Cardiac muscle cell (in vitro differentiated cells and primary cell): ENCODE data around the gene STAG1. TPM values are rescaled to one million over a fixed set of nuclear protein-coding genes. Genes with fewer than 3 reads are reported as not detected.
A peak's percentile ranks its signal among the peaks of the same experiment; 100 is the strongest.
"Not testable (repeated sequence)": the region's sequence is repeated elsewhere in the genome, so short reads cannot be mapped to it uniquely, and the experiment has no call there.

Experiments
- DNase-seq, 2 donors: peaks; one replicate each; pipeline versions ENCODE4 v3.0.0 to v3.0.0-alpha.2; 2010 to 2017; ENCODE audit warnings: low read depth in 1 of 2, low spot score in 1 of 2
- H3K27ac ChIP-seq: fragments of 200-600 bp; sonication (generic); 2 replicates; pipeline ENCODE4 v1.5.1; 2016
- H3K27me3 ChIP-seq: fragments of 200-600 bp; sonication (generic); 2 replicates; pipeline ENCODE4 v1.6.0; 2016; ENCODE audit warnings: control low read depth
- H3K36me3 ChIP-seq: fragments of 200-600 bp; sonication (generic); 2 replicates; pipeline ENCODE4 v1.5.1; 2016; ENCODE audit warnings: control low read depth
- H3K4me1 ChIP-seq: fragments of 200-600 bp; sonication (generic); 2 replicates; pipeline ENCODE4 v1.8.1; 2017; ENCODE audit warnings: low read depth, mild to moderate bottlenecking, mixed run types
- H3K4me3 ChIP-seq: fragments of 200-600 bp; sonication (generic); 2 replicates; pipeline ENCODE4 v1.5.1; 2016; ENCODE audit warnings: mild to moderate bottlenecking
- H3K9me3 ChIP-seq: fragments of 200-600 bp; sonication (generic); 2 replicates; pipeline ENCODE4 v1.5.1; 2017; ENCODE audit warnings: low read depth, mild to moderate bottlenecking, control low read depth
- polyA plus RNA-seq: library from polyadenylated mRNA; unstranded; fragments of >200 nt; fragmentation: Nextera tagmentation; extraction: Ambion mirVana; gene quantifications from 2 replicates; pipeline ENCODE4 v1.2.1, GENCODE V29; 2016
- total RNA-seq: library from RNA; depleted of rRNA; stranded (reverse); fragments of >200 nt; gene quantifications from 2 replicates; pipeline ENCODE4 v1.2.3, GENCODE V29; 2016
- TF ChIP-seq, protein P1 (sequence below): IDR thresholded peaks from 2 replicates; pipeline ENCODE4 v1.5.1; 2012; ENCODE audit warnings: low read depth, mild to moderate bottlenecking, low read length

The STAG1 gene
- total and polyA plus RNA-seq, 2 experiments from 2014 or later, result 12.7 to 18.3 TPM

DNA sequence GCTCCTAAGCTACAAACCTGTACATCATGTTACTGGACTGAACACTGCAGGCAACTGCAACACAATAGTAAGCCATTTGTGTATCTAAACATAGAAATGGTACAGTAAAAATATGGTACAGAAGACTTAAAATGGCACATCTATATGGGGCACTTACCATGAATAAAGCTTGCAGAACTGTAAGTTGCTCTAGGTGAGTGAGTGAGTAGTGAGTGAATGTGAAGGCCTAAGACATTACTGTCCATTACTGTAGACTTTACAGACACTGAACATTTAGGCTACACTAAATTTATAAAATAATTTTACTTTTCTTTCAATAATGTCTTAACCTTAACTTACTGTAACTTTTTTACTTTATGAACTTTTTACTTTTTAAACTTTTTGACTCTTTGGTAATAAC is 76.2 kb downstream of the STAG1 start:
- TF ChIP-seq, protein P1, sequence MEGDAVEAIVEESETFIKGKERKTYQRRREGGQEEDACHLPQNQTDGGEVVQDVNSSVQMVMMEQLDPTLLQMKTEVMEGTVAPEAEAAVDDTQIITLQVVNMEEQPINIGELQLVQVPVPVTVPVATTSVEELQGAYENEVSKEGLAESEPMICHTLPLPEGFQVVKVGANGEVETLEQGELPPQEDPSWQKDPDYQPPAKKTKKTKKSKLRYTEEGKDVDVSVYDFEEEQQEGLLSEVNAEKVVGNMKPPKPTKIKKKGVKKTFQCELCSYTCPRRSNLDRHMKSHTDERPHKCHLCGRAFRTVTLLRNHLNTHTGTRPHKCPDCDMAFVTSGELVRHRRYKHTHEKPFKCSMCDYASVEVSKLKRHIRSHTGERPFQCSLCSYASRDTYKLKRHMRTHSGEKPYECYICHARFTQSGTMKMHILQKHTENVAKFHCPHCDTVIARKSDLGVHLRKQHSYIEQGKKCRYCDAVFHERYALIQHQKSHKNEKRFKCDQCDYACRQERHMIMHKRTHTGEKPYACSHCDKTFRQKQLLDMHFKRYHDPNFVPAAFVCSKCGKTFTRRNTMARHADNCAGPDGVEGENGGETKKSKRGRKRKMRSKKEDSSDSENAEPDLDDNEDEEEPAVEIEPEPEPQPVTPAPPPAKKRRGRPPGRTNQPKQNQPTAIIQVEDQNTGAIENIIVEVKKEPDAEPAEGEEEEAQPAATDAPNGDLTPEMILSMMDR, result no peak
- peaks cover 8% of the 10 kb centered on the region for H3K4me1 ChIP-seq
- H3K27ac ChIP-seq, result no peak overlapping the region
- no peak for DNase-seq
- H3K9me3 ChIP-seq, result no peaks in the 10 kb centered on the region
- no peaks in the 10 kb centered on the region for H3K36me3 ChIP-seq
- no peaks in the 10 kb centered on the region for H3K27me3 ChIP-seq
- no peak overlapping the region for H3K4me3 ChIP-seq

DNA sequence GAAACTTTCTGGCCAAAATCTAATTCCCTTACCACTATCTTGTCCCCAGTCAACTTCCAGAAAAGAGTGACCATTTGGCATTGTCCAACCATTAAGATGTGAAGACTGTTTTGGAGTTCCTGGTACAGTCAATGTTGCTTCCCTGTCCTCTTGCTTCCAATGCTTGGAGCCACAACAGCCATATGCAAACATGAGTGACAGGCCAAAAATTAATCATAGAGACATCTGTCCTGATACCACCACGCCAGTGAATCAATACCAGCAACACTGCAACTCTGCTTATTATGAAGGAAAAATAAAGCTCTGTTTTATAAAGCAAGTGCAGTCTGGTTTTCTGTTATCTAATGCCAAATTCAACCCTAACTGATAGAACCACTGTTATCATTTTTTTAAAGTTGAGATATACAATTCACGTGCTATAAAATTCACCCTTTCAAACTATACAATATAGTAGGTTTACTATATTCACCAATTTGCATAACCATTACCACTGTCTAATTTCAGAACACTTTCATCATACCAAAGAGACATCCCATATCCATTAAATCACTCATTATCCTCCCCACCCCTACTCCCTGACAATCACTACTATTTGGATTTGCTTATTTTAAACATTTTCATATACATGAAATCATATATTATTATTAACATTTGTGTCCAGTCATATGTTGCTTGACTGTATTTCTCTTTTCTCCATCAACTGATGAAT is 76.9 kb downstream of the STAG1 start:
- TF ChIP-seq, protein P1, result no peak
- Histone ChIP-seq H3K4me3 (no peak overlapping the region), H3K9me3 (no peaks in the 10 kb centered on the region), H3K27me3 (no peaks in the 10 kb centered on the region), H3K36me3 (no peaks in the 10 kb centered on the region), H3K4me1 (peaks cover 8% of the 10 kb centered on the region), H3K27ac (no peak overlapping the region)
- DNase-seq, result no peak

DNA sequence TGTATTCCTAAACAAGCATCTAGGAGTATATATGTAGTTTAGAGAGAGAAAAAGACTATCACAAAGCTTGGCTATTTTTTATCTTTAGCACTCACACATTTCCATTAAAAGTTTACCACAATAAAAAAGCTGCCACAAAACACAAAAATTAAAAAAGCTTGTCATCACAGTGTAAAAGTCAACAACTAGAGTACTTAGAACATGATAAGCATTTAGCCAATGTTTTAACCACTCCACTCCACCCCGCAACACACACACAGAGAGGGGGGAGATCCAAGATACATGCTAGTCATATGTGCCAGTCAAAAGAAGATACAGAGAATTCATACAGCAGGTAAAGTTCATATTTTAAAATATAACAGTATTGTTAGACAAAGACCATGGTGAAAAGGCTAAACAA is 79.7 kb downstream of the STAG1 start:
- Histone ChIP-seq H3K27me3 (no peaks in the 10 kb centered on the region), H3K4me3 (no peak overlapping the region), H3K4me1 (peaks cover 8% of the 10 kb centered on the region), H3K9me3 (no peaks in the 10 kb centered on the region), H3K27ac (no peak overlapping the region), H3K36me3 (no peaks in the 10 kb centered on the region)
- no peak for DNase-seq
- TF ChIP-seq, protein P1, result no peak

DNA sequence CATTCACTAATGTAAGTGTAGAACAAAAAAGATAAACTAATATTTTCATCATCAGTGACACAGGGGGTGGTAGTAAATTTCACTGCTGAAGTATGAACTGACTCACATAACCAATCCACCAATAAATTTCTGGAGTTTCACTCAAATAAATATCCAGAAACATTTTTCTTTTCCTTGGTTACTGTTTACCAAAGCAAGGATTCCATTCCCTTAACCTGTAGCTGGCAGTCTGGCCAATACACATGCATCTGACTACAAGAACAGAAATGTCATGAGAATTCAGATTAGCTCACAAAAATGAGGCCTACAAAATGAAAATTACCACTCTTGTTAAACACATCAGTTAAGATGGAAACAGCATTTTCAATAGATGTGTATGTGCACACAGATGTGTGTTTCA is 80.3 kb downstream of the STAG1 start:
- TF ChIP-seq, protein P1, result no peak
- H3K9me3 ChIP-seq, result no peaks in the 10 kb centered on the region
- no peak overlapping the region for H3K4me3 ChIP-seq
- H3K36me3 ChIP-seq, result no peaks in the 10 kb centered on the region
- DNase-seq, result peak in 1 of 2 donors; percentile 6
- no peak overlapping the region for H3K27ac ChIP-seq
- peaks cover 7% of the 10 kb centered on the region for H3K4me1 ChIP-seq
- H3K27me3 ChIP-seq, result no peaks in the 10 kb centered on the region

DNA sequence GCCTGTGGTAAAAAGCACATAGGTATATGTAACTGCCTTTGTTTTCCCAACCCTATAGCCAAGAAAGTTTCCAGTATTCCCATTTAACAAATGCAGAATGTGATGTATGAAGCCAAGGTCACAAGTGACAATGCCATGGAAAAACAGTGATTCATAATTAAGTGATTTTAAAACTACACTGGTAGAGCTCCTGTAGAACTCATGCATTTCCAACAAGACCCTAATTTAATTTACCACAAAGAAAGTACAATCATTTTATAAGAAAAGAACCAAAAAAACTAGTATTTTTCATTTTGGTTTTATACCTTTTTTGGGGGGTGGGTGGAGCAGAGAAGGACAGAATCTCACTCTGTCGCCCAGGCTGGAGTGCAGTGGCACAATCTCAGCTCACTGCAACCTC is 82.0 kb downstream of the STAG1 start:
- H3K9me3 ChIP-seq, result no peaks in the 10 kb centered on the region
- TF ChIP-seq, protein P1, result no peak
- H3K4me1 ChIP-seq, result no peaks in the 10 kb centered on the region
- no peak overlapping the region for H3K27ac ChIP-seq
- no peak for DNase-seq
- no peaks in the 10 kb centered on the region for H3K27me3 ChIP-seq
- no peaks in the 10 kb centered on the region for H3K36me3 ChIP-seq
- H3K4me3 ChIP-seq, result no peak overlapping the region

DNA sequence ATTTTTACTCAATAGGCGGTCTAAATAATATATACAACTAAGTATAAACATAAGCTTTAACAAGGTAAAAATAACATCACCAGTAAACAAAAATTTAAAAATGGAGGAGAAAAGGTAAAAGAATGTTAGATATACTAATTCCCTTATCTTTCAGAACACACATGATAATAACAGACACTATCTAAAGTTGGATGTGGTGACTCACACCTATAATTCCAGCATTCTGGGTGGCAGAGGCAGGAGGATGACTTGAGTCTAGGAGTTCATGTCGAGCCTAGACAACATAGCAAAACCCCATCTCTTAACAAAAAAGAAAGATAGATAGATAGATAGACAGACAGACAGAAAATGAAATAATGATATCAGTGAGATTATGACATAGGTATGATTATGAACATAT is 85.1 kb downstream of the STAG1 start:
- Histone ChIP-seq H3K9me3 (no peaks in the 10 kb centered on the region), H3K27ac (no peak overlapping the region), H3K4me1 (peaks cover 14% of the 10 kb centered on the region), H3K36me3 (no peaks in the 10 kb centered on the region), H3K4me3 (no peak overlapping the region), H3K27me3 (no peaks in the 10 kb centered on the region)
- DNase-seq, result no peak
- TF ChIP-seq, protein P1, result no peak

DNA sequence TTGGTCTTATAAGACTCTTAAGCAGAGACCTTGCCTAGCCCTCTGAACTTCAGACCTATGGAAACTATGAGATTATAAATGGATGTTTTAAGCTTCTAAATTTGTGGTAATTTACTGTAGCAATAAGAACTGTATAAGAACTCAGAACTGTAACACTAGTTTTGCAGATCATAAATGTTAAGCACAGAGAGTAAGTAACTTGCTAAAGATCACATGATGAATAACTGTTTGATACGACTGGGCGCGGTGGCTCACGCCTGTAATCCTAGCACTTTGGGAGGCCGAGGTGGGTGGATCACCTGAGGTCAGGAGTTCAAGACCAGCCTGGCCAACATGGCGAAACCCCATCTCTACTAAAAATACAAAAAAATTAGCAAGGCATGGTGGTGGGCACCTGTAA is 85.9 kb downstream of the STAG1 start:
- H3K27ac ChIP-seq, H3K4me3 ChIP-seq, H3K27me3 ChIP-seq, H3K9me3 ChIP-seq, DNase-seq, H3K36me3 ChIP-seq: not testable (repeated sequence)
- H3K4me1 ChIP-seq, result peaks cover 14% of the 10 kb centered on the region
